Measurements from ENCODE around the gene GSTP1.

DNA sequence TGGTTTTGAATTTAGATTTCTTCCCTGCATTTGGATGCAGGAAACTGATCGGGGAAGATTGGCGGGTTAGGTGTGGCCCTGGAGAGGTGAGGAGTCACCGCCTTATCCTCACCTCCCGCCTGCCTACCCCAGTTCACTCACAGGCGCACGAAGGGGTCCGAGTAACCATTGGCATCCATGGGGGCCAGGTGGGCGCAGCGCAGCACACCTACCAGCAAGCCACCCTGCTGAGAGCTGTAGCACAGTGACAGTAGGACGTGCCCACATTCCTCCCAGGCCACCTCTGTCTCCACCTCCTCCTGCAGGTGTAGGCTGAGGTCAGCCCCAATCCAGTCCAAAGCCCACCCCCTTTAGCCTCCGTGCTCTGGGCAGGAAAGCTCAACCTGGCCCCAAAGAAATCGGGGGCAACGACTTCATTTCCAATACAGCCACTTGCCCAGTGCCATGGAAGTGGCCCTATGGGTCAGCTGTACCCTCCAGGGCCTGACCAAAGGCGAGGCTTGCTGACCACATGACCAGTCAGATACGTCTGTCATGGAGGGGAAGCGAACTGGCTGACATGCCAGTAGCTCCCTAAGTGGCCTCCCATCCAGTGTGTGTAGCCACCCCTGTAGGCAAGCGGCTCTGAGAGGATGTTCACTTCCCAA, 29.8 kb downstream of the GSTP1 start:
- TF ChIP-seq, protein P1, sequence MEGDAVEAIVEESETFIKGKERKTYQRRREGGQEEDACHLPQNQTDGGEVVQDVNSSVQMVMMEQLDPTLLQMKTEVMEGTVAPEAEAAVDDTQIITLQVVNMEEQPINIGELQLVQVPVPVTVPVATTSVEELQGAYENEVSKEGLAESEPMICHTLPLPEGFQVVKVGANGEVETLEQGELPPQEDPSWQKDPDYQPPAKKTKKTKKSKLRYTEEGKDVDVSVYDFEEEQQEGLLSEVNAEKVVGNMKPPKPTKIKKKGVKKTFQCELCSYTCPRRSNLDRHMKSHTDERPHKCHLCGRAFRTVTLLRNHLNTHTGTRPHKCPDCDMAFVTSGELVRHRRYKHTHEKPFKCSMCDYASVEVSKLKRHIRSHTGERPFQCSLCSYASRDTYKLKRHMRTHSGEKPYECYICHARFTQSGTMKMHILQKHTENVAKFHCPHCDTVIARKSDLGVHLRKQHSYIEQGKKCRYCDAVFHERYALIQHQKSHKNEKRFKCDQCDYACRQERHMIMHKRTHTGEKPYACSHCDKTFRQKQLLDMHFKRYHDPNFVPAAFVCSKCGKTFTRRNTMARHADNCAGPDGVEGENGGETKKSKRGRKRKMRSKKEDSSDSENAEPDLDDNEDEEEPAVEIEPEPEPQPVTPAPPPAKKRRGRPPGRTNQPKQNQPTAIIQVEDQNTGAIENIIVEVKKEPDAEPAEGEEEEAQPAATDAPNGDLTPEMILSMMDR (IDR thresholded peaks at IDR 0.05), result no peak
- TF ChIP-seq POLR2A (IDR thresholded peaks at IDR 0.05), result no peak

All from uterus (tissue), 2 donors.